GM12878 (cell line): Measurements from ENCODE around the gene ZNF181. TPM values are rescaled to one million over a fixed set of nuclear protein-coding genes. Genes with fewer than 3 reads are reported as not detected.

ENCODE experiments used
- BMI1 ChIP-seq: fragments of 450-650 bp; IDR thresholded peaks from 2 replicates; pipeline ENCODE4 v1.6.1; 2016; ENCODE audit warnings: mild to moderate bottlenecking, moderate library complexity, borderline replicate concordance
- CBX3 ChIP-seq: fragments of 200-600 bp; sonication (generic); IDR thresholded peaks from 2 replicates; pipeline ENCODE4 v1.6.1; 2016; ENCODE audit warnings: low read depth, borderline replicate concordance
- EED ChIP-seq: sonication (generic); IDR thresholded peaks from 2 replicates; pipeline ENCODE4 v1.6.1; 2016; ENCODE audit warnings: antibody characterized with exemption, low read depth
- GABPA ChIP-seq: IDR thresholded peaks from 2 replicates; pipeline ENCODE4 v1.6.1; 2014; ENCODE audit warnings: antibody characterized with exemption, low read depth, mild to moderate bottlenecking, inconsistent platforms
- IRF3 ChIP-seq: fragments of 450-650 bp; IDR thresholded peaks from 2 replicates; pipeline ENCODE4 v1.6.1; 2014; ENCODE audit warnings: mild to moderate bottlenecking
- KDM1A ChIP-seq: fragments of 200-600 bp; sonication (generic); IDR thresholded peaks from 2 replicates; pipeline ENCODE4 v1.6.1; 2016; ENCODE audit warnings: borderline replicate concordance
- MXI1 ChIP-seq: fragments of 150-350 bp; IDR thresholded peaks from 2 replicates; pipeline ENCODE4 v1.6.1; 2011; ENCODE audit warnings: low read depth, mild to moderate bottlenecking, inconsistent platforms, low read length, improper control_type of control experiment
- NFXL1 ChIP-seq: fragments of 450-650 bp; IDR thresholded peaks from 2 replicates; pipeline ENCODE4 v1.6.1; 2017; ENCODE audit warnings: antibody characterized with exemption, mild to moderate bottlenecking, borderline replicate concordance
- NFYA ChIP-seq: IDR thresholded peaks from 2 replicates; pipeline ENCODE4 v1.6.1; 2011; ENCODE audit warnings: low read depth, mild to moderate bottlenecking, low read length, improper control_type of control experiment, borderline replicate concordance
- NFYB ChIP-seq: IDR thresholded peaks from 2 replicates; pipeline ENCODE4 v1.6.1; 2011; ENCODE audit warnings: low read depth, mild to moderate bottlenecking, low read length, improper control_type of control experiment, moderate library complexity; ENCODE audit not compliant: insufficient read depth
- NRF1 ChIP-seq: conservative IDR thresholded peaks from 2 replicates; pipeline ENCODE4 v1.6.1; 2011; ENCODE audit warnings: mild to moderate bottlenecking, low read depth, low read length, improper control_type of control experiment
- POLR2AphosphoS2 ChIP-seq: IDR thresholded peaks from 2 replicates; pipeline ENCODE4 v1.6.1; 2011; ENCODE audit warnings: low read depth, mild to moderate bottlenecking, low read length, improper control_type of control experiment, moderate library complexity
- POU2F2 ChIP-seq: IDR thresholded peaks from 3 replicates; pipeline ENCODE4 v1.6.1; 2011; ENCODE audit warnings: low read depth, mild to moderate bottlenecking, low read length, borderline replicate concordance
- SPI1 ChIP-seq: IDR thresholded peaks from 2 replicates; pipeline ENCODE4 v1.6.1; 2011; ENCODE audit warnings: low read depth, mild to moderate bottlenecking, low read length, moderate library complexity, borderline replicate concordance; ENCODE audit not compliant: insufficient read depth
- SUPT20H ChIP-seq: IDR thresholded peaks from 2 replicates; pipeline ENCODE4 v1.6.1; 2011; ENCODE audit warnings: low read depth, mild to moderate bottlenecking, low read length, moderate library complexity, borderline replicate concordance; ENCODE audit not compliant: control insufficient read depth
- TCF3 ChIP-seq: IDR thresholded peaks from 2 replicates; pipeline ENCODE4 v1.6.1; 2012; ENCODE audit warnings: low read depth, mild to moderate bottlenecking, low read length, borderline replicate concordance; ENCODE audit not compliant: insufficient read depth
- WRNIP1 ChIP-seq: IDR thresholded peaks from 2 replicates; pipeline ENCODE4 v1.6.1; 2011; ENCODE audit warnings: low read depth, low read length, improper control_type of control experiment, borderline replicate concordance
- ZBED1 ChIP-seq: IDR thresholded peaks from 2 replicates; pipeline ENCODE4 v1.6.1; 2016; ENCODE audit warnings: borderline replicate concordance
- ZNF24 ChIP-seq: fragments of 450-650 bp; IDR thresholded peaks from 2 replicates; pipeline ENCODE4 v1.6.1; 2017; ENCODE audit warnings: antibody characterized with exemption, mild to moderate bottlenecking
- ZSCAN29 ChIP-seq: fragments of 450-650 bp; IDR thresholded peaks from 2 replicates; pipeline ENCODE4 v1.6.1; 2017; ENCODE audit warnings: mild to moderate bottlenecking, moderate library complexity
- polyA plus RNA-seq, 11 experiments: library from polyadenylated mRNA; depleted of rRNA in 4 of 11; unstranded in 6 of 11; stranded (reverse) in 5 of 11; fragments of >200 nt; fragmentation: Nextera tagmentation in 4 of 11; fragmentation: Illumina TruSeq in 1 of 11; extraction: Ambion mirVana in 4 of 11; extraction: Trizol in 1 of 11; gene quantifications; 1 replicate in 1 of 11; 2 replicates in 10 of 11; pipeline versions ENCODE4 v1.2.1 to v1.2.3, GENCODE V29; 2011 to 2016; ENCODE audit warnings: inconsistent platforms in 2 of 11, missing spikeins in 2 of 11, low read depth in 1 of 11
- total RNA-seq, 4 experiments: library from RNA; depleted of rRNA in 3 of 4; stranded (reverse); fragments of >200 nt in 3 of 4; fragmentation: Illumina TruSeq in 1 of 4; extraction: Trizol in 1 of 4; gene quantifications; 2 replicates each; pipeline versions ENCODE4 v1.2.1 to v1.2.3, GENCODE V29; 2013 to 2021
- TF ChIP-seq, protein P1 (sequence below): fragments of 450-650 bp; IDR thresholded peaks from 2 replicates; pipeline ENCODE4 v1.6.1; 2018; ENCODE audit warnings: mild to moderate bottlenecking, low read depth, moderate library complexity; ENCODE audit not compliant: partially characterized antibody
- TF ChIP-seq, protein P2 (sequence below): fragments of 450-650 bp; IDR thresholded peaks from 2 replicates; pipeline ENCODE4 v1.6.1; 2017; ENCODE audit warnings: mild to moderate bottlenecking, moderate library complexity

The ZNF181 gene
- total and polyA plus RNA-seq, 10 of the 15 experiments (the other 5 are each of a cell fraction or from before 2014, with no cell fraction given), result 2.1 to 10.3 (median 8.1) TPM

- TF ChIP-seq, protein P1, sequence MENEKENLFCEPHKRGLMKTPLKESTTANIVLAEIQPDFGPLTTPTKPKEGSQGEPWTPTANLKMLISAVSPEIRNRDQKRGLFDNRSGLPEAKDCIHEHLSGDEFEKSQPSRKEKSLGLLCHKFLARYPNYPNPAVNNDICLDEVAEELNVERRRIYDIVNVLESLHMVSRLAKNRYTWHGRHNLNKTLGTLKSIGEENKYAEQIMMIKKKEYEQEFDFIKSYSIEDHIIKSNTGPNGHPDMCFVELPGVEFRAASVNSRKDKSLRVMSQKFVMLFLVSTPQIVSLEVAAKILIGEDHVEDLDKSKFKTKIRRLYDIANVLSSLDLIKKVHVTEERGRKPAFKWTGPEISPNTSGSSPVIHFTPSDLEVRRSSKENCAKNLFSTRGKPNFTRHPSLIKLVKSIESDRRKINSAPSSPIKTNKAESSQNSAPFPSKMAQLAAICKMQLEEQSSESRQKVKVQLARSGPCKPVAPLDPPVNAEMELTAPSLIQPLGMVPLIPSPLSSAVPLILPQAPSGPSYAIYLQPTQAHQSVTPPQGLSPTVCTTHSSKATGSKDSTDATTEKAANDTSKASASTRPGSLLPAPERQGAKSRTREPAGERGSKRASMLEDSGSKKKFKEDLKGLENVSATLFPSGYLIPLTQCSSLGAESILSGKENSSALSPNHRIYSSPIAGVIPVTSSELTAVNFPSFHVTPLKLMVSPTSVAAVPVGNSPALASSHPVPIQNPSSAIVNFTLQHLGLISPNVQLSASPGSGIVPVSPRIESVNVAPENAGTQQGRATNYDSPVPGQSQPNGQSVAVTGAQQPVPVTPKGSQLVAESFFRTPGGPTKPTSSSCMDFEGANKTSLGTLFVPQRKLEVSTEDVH, result no peak
- TF ChIP-seq ZSCAN29 (no peak), NFXL1 (no peak), CBX3 (no peak), WRNIP1 (no peak), SPI1 (no peak), EED (0 out of 2 replicates have a peak, but pooled peaks have one; percentile 30), KDM1A (no peak), TCF3 (no peak), NFYB (no peak), MXI1 (peak; percentile 76; the same call in 1 of the 2 replicates), BMI1 (no peak), POU2F2 (no peak; the same call in 2 of the 3 replicates), NFYA (no peak), GABPA (peak; percentile 87), SUPT20H (no peak), NRF1 (no peak), IRF3 (no peak), ZBED1 (no peak), POLR2AphosphoS2 (peak; percentile 23; the same call in 1 of the 2 replicates), ZNF24 (no peak)
- TF ChIP-seq, protein P2, sequence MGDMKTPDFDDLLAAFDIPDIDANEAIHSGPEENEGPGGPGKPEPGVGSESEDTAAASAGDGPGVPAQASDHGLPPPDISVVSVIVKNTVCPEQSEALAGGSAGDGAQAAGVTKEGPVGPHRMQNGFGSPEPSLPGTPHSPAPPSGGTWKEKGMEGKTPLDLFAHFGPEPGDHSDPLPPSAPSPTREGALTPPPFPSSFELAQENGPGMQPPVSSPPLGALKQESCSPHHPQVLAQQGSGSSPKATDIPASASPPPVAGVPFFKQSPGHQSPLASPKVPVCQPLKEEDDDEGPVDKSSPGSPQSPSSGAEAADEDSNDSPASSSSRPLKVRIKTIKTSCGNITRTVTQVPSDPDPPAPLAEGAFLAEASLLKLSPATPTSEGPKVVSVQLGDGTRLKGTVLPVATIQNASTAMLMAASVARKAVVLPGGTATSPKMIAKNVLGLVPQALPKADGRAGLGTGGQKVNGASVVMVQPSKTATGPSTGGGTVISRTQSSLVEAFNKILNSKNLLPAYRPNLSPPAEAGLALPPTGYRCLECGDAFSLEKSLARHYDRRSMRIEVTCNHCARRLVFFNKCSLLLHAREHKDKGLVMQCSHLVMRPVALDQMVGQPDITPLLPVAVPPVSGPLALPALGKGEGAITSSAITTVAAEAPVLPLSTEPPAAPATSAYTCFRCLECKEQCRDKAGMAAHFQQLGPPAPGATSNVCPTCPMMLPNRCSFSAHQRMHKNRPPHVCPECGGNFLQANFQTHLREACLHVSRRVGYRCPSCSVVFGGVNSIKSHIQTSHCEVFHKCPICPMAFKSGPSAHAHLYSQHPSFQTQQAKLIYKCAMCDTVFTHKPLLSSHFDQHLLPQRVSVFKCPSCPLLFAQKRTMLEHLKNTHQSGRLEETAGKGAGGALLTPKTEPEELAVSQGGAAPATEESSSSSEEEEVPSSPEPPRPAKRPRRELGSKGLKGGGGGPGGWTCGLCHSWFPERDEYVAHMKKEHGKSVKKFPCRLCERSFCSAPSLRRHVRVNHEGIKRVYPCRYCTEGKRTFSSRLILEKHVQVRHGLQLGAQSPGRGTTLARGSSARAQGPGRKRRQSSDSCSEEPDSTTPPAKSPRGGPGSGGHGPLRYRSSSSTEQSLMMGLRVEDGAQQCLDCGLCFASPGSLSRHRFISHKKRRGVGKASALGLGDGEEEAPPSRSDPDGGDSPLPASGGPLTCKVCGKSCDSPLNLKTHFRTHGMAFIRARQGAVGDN, result 0 out of 2 replicates have a peak, but pooled peaks have one; percentile 39
These were observed at the start of gene ZNF181 (continued) for GRCh38 chr19:34733746-34734536.
